CD14-positive monocyte (primary cell): ENCODE data around the gene PCNP. TPM values are rescaled to one million over a fixed set of nuclear protein-coding genes. Genes with fewer than 3 reads are reported as not detected.

ENCODE experiments used
- DNase-seq, 3 donors: peaks; one replicate each; pipeline ENCODE4 v3.0.0-alpha.2; 2011 to 2022
- H2AFZ ChIP-seq: 2 replicates; pipeline ENCODE4 v1.6.0; 2012; ENCODE audit warnings: mild to moderate bottlenecking, low read depth, low read length, inconsistent platforms; ENCODE audit not compliant: insufficient read depth, poor library complexity, severe bottlenecking
- H3K27ac ChIP-seq, 2 donors: 1 replicate in 1 of 2; 2 replicates in 1 of 2; pipeline ENCODE4 v1.5.1; 2012 to 2013; ENCODE audit warnings: low read length in 2 of 2, control low read depth in 1 of 2, inconsistent platforms in 1 of 2, low read depth in 1 of 2, mild to moderate bottlenecking in 1 of 2
- H3K27me3 ChIP-seq, 2 donors: one replicate each; pipeline versions ENCODE4 v1.6.0 to v1.6.1; 2011 to 2013; ENCODE audit warnings: low read length in 2 of 2; ENCODE audit not compliant: control insufficient read depth in 2 of 2, insufficient read depth in 2 of 2
- H3K36me3 ChIP-seq, 2 donors: replicated peaks in 1 of 2; 1 replicate in 1 of 2; 2 replicates in 1 of 2; pipeline versions ENCODE4 v1.5.1 to v1.6.1; 2012 to 2013; ENCODE audit warnings: low read length in 2 of 2, control low read depth in 1 of 2, inconsistent platforms in 1 of 2, mild to moderate bottlenecking in 1 of 2; ENCODE audit not compliant: insufficient read depth in 2 of 2, control insufficient read depth in 1 of 2
- H3K4me1 ChIP-seq, 2 donors: 1 replicate in 1 of 2; 2 replicates in 1 of 2; pipeline versions ENCODE4 v1.5.1 to v1.6.1; 2012 to 2013; ENCODE audit warnings: low read length in 2 of 2, control low read depth in 1 of 2, inconsistent platforms in 1 of 2, mild to moderate bottlenecking in 1 of 2, moderate library complexity in 1 of 2; ENCODE audit not compliant: insufficient read depth in 2 of 2, control insufficient read depth in 1 of 2
- H3K4me2 ChIP-seq: replicated peaks from 2 replicates; pipeline ENCODE3; 2012; ENCODE audit warnings: low read length, moderate library complexity, mild to moderate bottlenecking; ENCODE audit not compliant: poor library complexity, severe bottlenecking; ENCODE audit errors: extremely low read depth
- H3K4me3 ChIP-seq, 3 experiments: fragments of 200-600 bp in 1 of 3; sonication (generic) in 1 of 3; replicated peaks in 1 of 3; 1 replicate in 2 of 3; 2 replicates in 1 of 3; pipeline ENCODE4 v1.5.1; 2011 to 2013; ENCODE audit warnings: low read length in 3 of 3, mild to moderate bottlenecking in 3 of 3, control low read depth in 2 of 3, low read depth in 2 of 3, inconsistent platforms in 1 of 3, moderate library complexity in 1 of 3
- H3K79me2 ChIP-seq: 2 replicates; pipeline ENCODE4 v1.6.0; 2012; ENCODE audit warnings: mild to moderate bottlenecking, control low read depth, inconsistent platforms, low read length, moderate library complexity; ENCODE audit not compliant: insufficient read depth
- H3K9ac ChIP-seq: 2 replicates; pipeline ENCODE4 v1.6.0; 2017; ENCODE audit warnings: low read length, mild to moderate bottlenecking; ENCODE audit not compliant: insufficient read depth, poor library complexity, severe bottlenecking
- H3K9me3 ChIP-seq, 2 donors: replicated peaks in 1 of 2; 1 replicate in 1 of 2; 2 replicates in 1 of 2; pipeline versions ENCODE4 v1.5.1 to v1.6.1; 2012 to 2013; ENCODE audit warnings: low read length in 2 of 2, control low read depth in 1 of 2; ENCODE audit not compliant: control insufficient read depth in 1 of 2, insufficient read depth in 1 of 2
- H4K20me1 ChIP-seq: 2 replicates; pipeline ENCODE4 v1.6.0; 2012; ENCODE audit warnings: mild to moderate bottlenecking, low read length, control low read depth, moderate library complexity; ENCODE audit not compliant: insufficient read depth
- H3K27ac Mint-ChIP-seq, 7 donors: one replicate each; pipeline ENCODE4 v1.8.0; 2020; ENCODE audit warnings: mild to moderate bottlenecking in 7 of 7, mixed read lengths in 7 of 7, moderate library complexity in 6 of 7, inconsistent platforms in 2 of 7
- H3K27me3 Mint-ChIP-seq, 3 donors: one replicate each; pipeline ENCODE4 v1.8.0; 2021 to 2022; ENCODE audit warnings: low read depth in 3 of 3, mild to moderate bottlenecking in 3 of 3, mixed read lengths in 3 of 3, moderate library complexity in 3 of 3, inconsistent platforms in 1 of 3
- H3K36me3 Mint-ChIP-seq, 2 donors: one replicate each; pipeline ENCODE4 v1.8.0; 2020; ENCODE audit warnings: mixed read lengths in 2 of 2, inconsistent platforms in 1 of 2, mild to moderate bottlenecking in 1 of 2
- H3K4me1 Mint-ChIP-seq: one replicate; pipeline ENCODE4 v1.8.0; 2020; ENCODE audit warnings: mild to moderate bottlenecking, mixed read lengths
- H3K4me3 Mint-ChIP-seq, 2 donors: one replicate each; pipeline ENCODE4 v1.8.0; 2020; ENCODE audit warnings: mild to moderate bottlenecking in 2 of 2, mixed read lengths in 2 of 2, moderate library complexity in 1 of 2
- H3K9me3 Mint-ChIP-seq, 7 donors: one replicate each; pipeline ENCODE4 v1.8.0; 2020 to 2022; ENCODE audit warnings: mixed read lengths in 7 of 7, mild to moderate bottlenecking in 6 of 7, moderate library complexity in 6 of 7, inconsistent platforms in 2 of 7
- WGBS: methylation state at CpG from one replicate; pipeline ENCODE4 v1.1.5; 2013; ENCODE audit warnings: missing lambda C conversion rate; ENCODE audit not compliant: insufficient coverage; 5-methylcytosine and 5-hydroxymethylcytosine counted together
- intact Hi-C, 2 donors: fragments of 100-400 bp; cut with micrococcal nuclease; formaldehyde crosslinking; loops; one replicate each; pipeline versions ENCODE4 v1.15.0 to v1.15.1; 2023
- polyA plus RNA-seq, 3 donors: library from polyadenylated mRNA; depleted of rRNA in 1 of 3; unstranded in 2 of 3; stranded (reverse) in 1 of 3; fragments of 300-500 nt in 2 of 3; fragments of >200 nt in 1 of 3; fragmentation: Illumina TruSeq in 2 of 3; gene quantifications; 1 replicate in 2 of 3; 2 replicates in 1 of 3; pipeline ENCODE4 v1.2.3, GENCODE V29; 2012 to 2021
- TF ChIP-seq, protein P1 (sequence below): fragments of 200-600 bp; IDR thresholded peaks from one replicate; pipeline ENCODE4 v1.8.0; 2022; ENCODE audit warnings: antibody characterized with exemption, mild to moderate bottlenecking

PCNP gene
- polyA plus RNA-seq, 3 donors = 32.0 to 68.2 (median 57.4) TPM

GRCh38 chr3:101635954-101636798 is 62.2 kb downstream of the PCNP start:
- H3K4me3 Mint-ChIP-seq = no peak overlapping the region
- Histone ChIP-seq H3K4me2 (no peak overlapping the region), H3K9me3 (no peaks in the 10 kb centered on the region), H3K4me3 (no peak overlapping the region), H4K20me1 (no peaks in the 10 kb centered on the region), H3K79me2 (no peaks in the 10 kb centered on the region), H3K27ac (no peak overlapping the region), H3K27me3 (no peaks in the 10 kb centered on the region), H2AFZ (no peak overlapping the region), H3K36me3 (no peaks in the 10 kb centered on the region), H3K9ac (no peak overlapping the region), H3K4me1 (no peaks in the 10 kb centered on the region)
- DNase-seq = peak in 2 of 3 donors; percentile 4 to 17
- intact Hi-C loops = no loop called here
- 37% methylated on average over 8 of the region's 18 CpGs for WGBS
- H3K27ac Mint-ChIP-seq = peak overlapping the region in 1 of 7 donors; percentile 38
- no peaks in the 10 kb centered on the region for H3K9me3 Mint-ChIP-seq
- H3K36me3 Mint-ChIP-seq = no peaks in the 10 kb centered on the region
- TF ChIP-seq, protein P1, sequence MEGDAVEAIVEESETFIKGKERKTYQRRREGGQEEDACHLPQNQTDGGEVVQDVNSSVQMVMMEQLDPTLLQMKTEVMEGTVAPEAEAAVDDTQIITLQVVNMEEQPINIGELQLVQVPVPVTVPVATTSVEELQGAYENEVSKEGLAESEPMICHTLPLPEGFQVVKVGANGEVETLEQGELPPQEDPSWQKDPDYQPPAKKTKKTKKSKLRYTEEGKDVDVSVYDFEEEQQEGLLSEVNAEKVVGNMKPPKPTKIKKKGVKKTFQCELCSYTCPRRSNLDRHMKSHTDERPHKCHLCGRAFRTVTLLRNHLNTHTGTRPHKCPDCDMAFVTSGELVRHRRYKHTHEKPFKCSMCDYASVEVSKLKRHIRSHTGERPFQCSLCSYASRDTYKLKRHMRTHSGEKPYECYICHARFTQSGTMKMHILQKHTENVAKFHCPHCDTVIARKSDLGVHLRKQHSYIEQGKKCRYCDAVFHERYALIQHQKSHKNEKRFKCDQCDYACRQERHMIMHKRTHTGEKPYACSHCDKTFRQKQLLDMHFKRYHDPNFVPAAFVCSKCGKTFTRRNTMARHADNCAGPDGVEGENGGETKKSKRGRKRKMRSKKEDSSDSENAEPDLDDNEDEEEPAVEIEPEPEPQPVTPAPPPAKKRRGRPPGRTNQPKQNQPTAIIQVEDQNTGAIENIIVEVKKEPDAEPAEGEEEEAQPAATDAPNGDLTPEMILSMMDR = peak; percentile 71
- H3K27me3 Mint-ChIP-seq = peaks cover 0 to 2% (median 2%) of the 10 kb centered on the region in 3 donors
- peaks cover 4% of the 10 kb centered on the region for H3K4me1 Mint-ChIP-seq

GRCh38 chr3:101637451-101637850 is 63.5 kb downstream of the PCNP start:
- H3K4me3 Mint-ChIP-seq = no peak overlapping the region
- WGBS = 99% methylated on average over 10 of the region's 10 CpGs
- Histone ChIP-seq H3K4me2 (no peak overlapping the region), H3K36me3 (no peaks in the 10 kb centered on the region), H3K79me2 (no peaks in the 10 kb centered on the region), H3K27ac (no peak overlapping the region), H2AFZ (no peak overlapping the region), H3K4me3 (no peak overlapping the region), H3K27me3 (no peaks in the 10 kb centered on the region), H3K9ac (no peak overlapping the region), H4K20me1 (no peaks in the 10 kb centered on the region), H3K4me1 (no peaks in the 10 kb centered on the region), H3K9me3 (no peaks in the 10 kb centered on the region)
- H3K27ac Mint-ChIP-seq = no peak overlapping the region
- TF ChIP-seq, protein P1 = no peak
- DNase-seq = no peak
- H3K27me3 Mint-ChIP-seq = peaks cover 0 to 2% (median 2%) of the 10 kb centered on the region in 3 donors
- peaks cover 0 to 2% of the 10 kb centered on the region in 2 donors for H3K36me3 Mint-ChIP-seq
- intact Hi-C loops = no loop called here
- peaks cover 4% of the 10 kb centered on the region for H3K4me1 Mint-ChIP-seq
- no peaks in the 10 kb centered on the region for H3K9me3 Mint-ChIP-seq
